NCI-H2081 treated with DMSO at 0.1 percent for 48 hours (cell line): ENCODE results near the gene DLGAP1.
"Not testable (repeated sequence)": the region's sequence is repeated elsewhere in the genome, so short reads cannot be mapped to it uniquely, and the experiment has no call there.

Experiments used
- DNase-seq: peaks from one replicate; lab custom pipeline; 2025; lab: John Stamatoyannopoulos, UW

The DLGAP1 gene

GRCh38 chr18:3620146-3621119, 834.7 kb downstream of the DLGAP1 start:
- no peak for DNase-seq

GRCh38 chr18:3619746-3620145, 835.4 kb downstream of the DLGAP1 start:
- DNase-seq, result no peak

- DNase-seq, result no peak
These were observed 835.9 kb downstream of the DLGAP1 start for GRCh38 chr18:3619222-3619621.

- no peak for DNase-seq
These were observed 838.4 kb downstream of the DLGAP1 start for GRCh38 chr18:3616744-3617143.

GRCh38 chr18:3616142-3616541, 839.0 kb downstream of the DLGAP1 start:
- no peak for DNase-seq

GRCh38 chr18:3615374-3615985, 839.6 kb downstream of the DLGAP1 start:
- DNase-seq, result no peak

GRCh38 chr18:3612315-3612714, 842.8 kb downstream of the DLGAP1 start:
- no peak for DNase-seq

- no peak for DNase-seq
These were observed 843.6 kb downstream of the DLGAP1 start for GRCh38 chr18:3611313-3612090.

GRCh38 chr18:3610813-3611212, 844.3 kb downstream of the DLGAP1 start:
- no peak for DNase-seq

GRCh38 chr18:3610188-3610708, 844.9 kb downstream of the DLGAP1 start:
- no peak for DNase-seq

- DNase-seq, result no peak
These were observed 846.6 kb downstream of the DLGAP1 start for GRCh38 chr18:3608488-3608887.

- DNase-seq, result not testable (repeated sequence)
These were observed 847.0 kb downstream of the DLGAP1 start for GRCh38 chr18:3608099-3608453.

GRCh38 chr18:3607309-3608098, 847.6 kb downstream of the DLGAP1 start:
- no peak for DNase-seq

- DNase-seq, result not testable (repeated sequence)
These were observed 848.2 kb downstream of the DLGAP1 start for GRCh38 chr18:3606863-3607262.

- no peak for DNase-seq
These were observed 849.1 kb downstream of the DLGAP1 start for GRCh38 chr18:3605954-3606443.

- DNase-seq, result no peak
These were observed 849.6 kb downstream of the DLGAP1 start for GRCh38 chr18:3605486-3605952.

- no peak for DNase-seq
These were observed 850.4 kb downstream of the DLGAP1 start for GRCh38 chr18:3604498-3605408.

GRCh38 chr18:3604235-3604497, 850.9 kb downstream of the DLGAP1 start:
- no peak for DNase-seq

- no peak for DNase-seq
These were observed 851.5 kb downstream of the DLGAP1 start for GRCh38 chr18:3603421-3604234.
